SU-DHL-6 (cell line): ENCODE data around the gene PRDX3.
"Not testable (repeated sequence)": the region's sequence is repeated elsewhere in the genome, so short reads cannot be mapped to it uniquely, and the experiment has no call there.

Source experiments
- H2AFZ ChIP-seq: fragments of 200-600 bp; sonication (generic); 2 replicates; pipeline ENCODE4 v1.6.1; 2014; ENCODE audit warnings: low read depth, mild to moderate bottlenecking, moderate library complexity, mixed read lengths, antibody characterized with exemption, low read length; ENCODE audit not compliant: severe bottlenecking
- H3F3A ChIP-seq: fragments of 200-600 bp; shearing (Covaris generic); 2 replicates; pipeline ENCODE4 v1.6.0; 2016; ENCODE audit warnings: antibody characterized with exemption, mild to moderate bottlenecking; ENCODE audit not compliant: insufficient read depth
- H3K27ac ChIP-seq: fragments of 200-600 bp; sonication (generic); 2 replicates; pipeline ENCODE4 v1.5.1; 2016; ENCODE audit warnings: low read depth, mild to moderate bottlenecking, low read length, moderate library complexity, mixed read lengths
- H3K27me3 ChIP-seq: fragments of 200-600 bp; sonication (generic), shearing (Covaris generic); 2 replicates; pipeline ENCODE4 v1.6.0; 2014; ENCODE audit warnings: mild to moderate bottlenecking, low read length
- H3K36me3 ChIP-seq: fragments of 200-600 bp; sonication (generic); 2 replicates; pipeline ENCODE4 v1.6.1; 2014; ENCODE audit warnings: mild to moderate bottlenecking, low read length, mixed read lengths
- H3K4me2 ChIP-seq: fragments of 300-600, 200-600 bp; shearing (Covaris generic), sonication (generic); 2 replicates; pipeline ENCODE4 v1.6.0; 2014; ENCODE audit warnings: low read length, low read depth, mild to moderate bottlenecking; ENCODE audit not compliant: poor library complexity, severe bottlenecking
- H3K4me3 ChIP-seq: fragments of 200-600 bp; sonication (generic); 2 replicates; pipeline ENCODE4 v1.5.1; 2014; ENCODE audit warnings: antibody characterized with exemption, low read length, mild to moderate bottlenecking, mixed read lengths; ENCODE audit not compliant: insufficient read depth, poor library complexity, severe bottlenecking
- H3K79me2 ChIP-seq: fragments of 200-600 bp; sonication (generic); 2 replicates; pipeline ENCODE4 v1.6.1; 2014; ENCODE audit warnings: mild to moderate bottlenecking, low read length, moderate library complexity; ENCODE audit not compliant: insufficient read depth
- H3K9ac ChIP-seq: fragments of 200-600 bp; sonication (generic); 2 replicates; pipeline ENCODE4 v1.7.0; 2014; ENCODE audit warnings: mild to moderate bottlenecking, low read length
- H3K9me2 ChIP-seq: fragments of 200-600 bp; sonication (generic); replicated peaks from 2 replicates; pipeline ENCODE4 v1.6.1; 2014; ENCODE audit warnings: low read length; ENCODE audit not compliant: insufficient read depth
- H3K9me3 ChIP-seq: fragments of 200-600 bp; sonication (generic); 2 replicates; pipeline ENCODE4 v1.6.1; 2014; ENCODE audit warnings: low read length, mixed read lengths; ENCODE audit not compliant: insufficient read depth
- H4K20me1 ChIP-seq: fragments of 200-600 bp; sonication (generic); 2 replicates; pipeline ENCODE4 v1.6.1; 2014; ENCODE audit warnings: low read depth, mild to moderate bottlenecking, antibody characterized with exemption, low read length, moderate library complexity, mixed read lengths
- CTCF ChIP-seq: fragments of 200-600 bp; sonication (generic); IDR thresholded peaks from one replicate; pipeline ENCODE4 v1.5.1; 2017; ENCODE audit warnings: antibody characterized with exemption, mild to moderate bottlenecking, low read length, moderate library complexity; ENCODE audit not compliant: insufficient read depth, poor library complexity, severe bottlenecking
- EZH2phosphoT487 ChIP-seq: fragments of 200-600 bp; sonication (generic), shearing (Covaris generic); conservative IDR thresholded peaks from 2 replicates; pipeline ENCODE4 v1.6.1; 2018; ENCODE audit warnings: mild to moderate bottlenecking, antibody characterized with exemption, low read length, moderate library complexity, mixed read lengths

PRDX3 gene

GRCh38 chr10:119190353-119190752, 11.7 kb upstream of the PRDX3 start:
- no peak overlapping the region for H3K9ac ChIP-seq
- no peak overlapping the region for H2AFZ ChIP-seq
- H3K4me3 ChIP-seq: no peak overlapping the region
- H3K9me2 ChIP-seq: no peaks in the 10 kb centered on the region
- H3K9me3 ChIP-seq: no peaks in the 10 kb centered on the region
- H3K79me2 ChIP-seq: no peaks in the 10 kb centered on the region
- no peaks in the 10 kb centered on the region for H3F3A ChIP-seq
- H3K27ac ChIP-seq: no peak overlapping the region
- TF ChIP-seq EZH2phosphoT487 (no peak), CTCF (no peak)
- no peak overlapping the region for H3K4me2 ChIP-seq
- H3K36me3 ChIP-seq: no peaks in the 10 kb centered on the region
- H3K27me3 ChIP-seq: no peaks in the 10 kb centered on the region
- no peaks in the 10 kb centered on the region for H4K20me1 ChIP-seq

GRCh38 chr10:119189811-119190282, 11.2 kb upstream of the PRDX3 start:
- no peak overlapping the region for H3K27ac ChIP-seq
- H3K27me3 ChIP-seq: no peaks in the 10 kb centered on the region
- H3K9ac ChIP-seq: no peak overlapping the region
- no peaks in the 10 kb centered on the region for H3K9me2 ChIP-seq
- no peak overlapping the region for H2AFZ ChIP-seq
- H3K79me2 ChIP-seq: no peaks in the 10 kb centered on the region
- no peaks in the 10 kb centered on the region for H4K20me1 ChIP-seq
- no peaks in the 10 kb centered on the region for H3K9me3 ChIP-seq
- TF ChIP-seq EZH2phosphoT487: no peak
- TF ChIP-seq CTCF: no peak
- no peaks in the 10 kb centered on the region for H3F3A ChIP-seq
- no peak overlapping the region for H3K4me2 ChIP-seq
- H3K4me3 ChIP-seq: no peak overlapping the region
- no peaks in the 10 kb centered on the region for H3K36me3 ChIP-seq

- no peaks in the 10 kb centered on the region for H4K20me1 ChIP-seq
- no peaks in the 10 kb centered on the region for H3K9me2 ChIP-seq
- H3K9me3 ChIP-seq: no peaks in the 10 kb centered on the region
- no peaks in the 10 kb centered on the region for H3K27me3 ChIP-seq
- H2AFZ ChIP-seq: no peak overlapping the region
- H3K36me3 ChIP-seq: no peaks in the 10 kb centered on the region
- TF ChIP-seq EZH2phosphoT487: no peak
- TF ChIP-seq CTCF: no peak
- H3K27ac ChIP-seq: no peak overlapping the region
- no peak overlapping the region for H3K4me3 ChIP-seq
- no peak overlapping the region for H3K4me2 ChIP-seq
- H3K9ac ChIP-seq: no peak overlapping the region
- H3K79me2 ChIP-seq: no peaks in the 10 kb centered on the region
- no peaks in the 10 kb centered on the region for H3F3A ChIP-seq
These were observed 5.2 kb upstream of the PRDX3 start for GRCh38 chr10:119183664-119184412.

- peaks cover 25% of the 10 kb centered on the region for H3K79me2 ChIP-seq
- H3K27me3 ChIP-seq, H3K4me3 ChIP-seq, H3K27ac ChIP-seq, H3K4me2 ChIP-seq, H2AFZ ChIP-seq, H3K9me3 ChIP-seq, H3F3A ChIP-seq, H4K20me1 ChIP-seq, H3K36me3 ChIP-seq, H3K9ac ChIP-seq, H3K9me2 ChIP-seq: not testable (repeated sequence)
These were observed 2.3 kb upstream of the PRDX3 start for GRCh38 chr10:119180850-119181400.
